Progenitor cell of endocrine pancreas (in vitro differentiated cells): Measurements from ENCODE around the gene MIPOL1. TPM values are rescaled to one million over a fixed set of nuclear protein-coding genes. Genes with fewer than 3 reads are reported as not detected.

Experiments
- DNase-seq: peaks from one replicate; pipeline ENCODE4 v3.0.0; 2021; ENCODE audit warnings: low spot score; ENCODE audit not compliant: unreplicated experiment
- H3K27ac Mint-ChIP-seq: 2 replicates; pipeline ENCODE4 v1.8.0; 2021; ENCODE audit warnings: mild to moderate bottlenecking, moderate library complexity, mixed read lengths
- H3K27me3 Mint-ChIP-seq: 2 replicates; pipeline ENCODE4 v1.8.0; 2021; ENCODE audit warnings: mixed read lengths
- H3K36me3 Mint-ChIP-seq: 2 replicates; pipeline ENCODE4 v1.8.0; 2022; ENCODE audit warnings: mixed read lengths; ENCODE audit not compliant: insufficient read depth
- H3K4me1 Mint-ChIP-seq: 2 replicates; pipeline ENCODE4 v1.8.0; 2021; ENCODE audit warnings: low read depth, mixed read lengths
- H3K4me3 Mint-ChIP-seq: 2 replicates; pipeline ENCODE4 v1.8.0; 2021; ENCODE audit warnings: low read depth, mild to moderate bottlenecking, moderate library complexity, mixed read lengths
- H3K9me3 Mint-ChIP-seq: 2 replicates; pipeline ENCODE4 v1.8.0; 2021; ENCODE audit warnings: low read depth, mixed read lengths
- CTCF ChIP-seq: fragments of 200-600 bp; sonication (generic); IDR thresholded peaks from one replicate; pipeline ENCODE4 v1.5.0; 2021; ENCODE audit warnings: antibody characterized with exemption, mild to moderate bottlenecking; ENCODE audit not compliant: unreplicated experiment
- total RNA-seq: library from RNA; stranded (reverse); gene quantifications from 2 replicates; pipeline ENCODE4 v1.2.1, GENCODE V29; 2021

Gene MIPOL1
- total RNA-seq, 1 donor from 2014 or later, result 25.6 TPM

DNA sequence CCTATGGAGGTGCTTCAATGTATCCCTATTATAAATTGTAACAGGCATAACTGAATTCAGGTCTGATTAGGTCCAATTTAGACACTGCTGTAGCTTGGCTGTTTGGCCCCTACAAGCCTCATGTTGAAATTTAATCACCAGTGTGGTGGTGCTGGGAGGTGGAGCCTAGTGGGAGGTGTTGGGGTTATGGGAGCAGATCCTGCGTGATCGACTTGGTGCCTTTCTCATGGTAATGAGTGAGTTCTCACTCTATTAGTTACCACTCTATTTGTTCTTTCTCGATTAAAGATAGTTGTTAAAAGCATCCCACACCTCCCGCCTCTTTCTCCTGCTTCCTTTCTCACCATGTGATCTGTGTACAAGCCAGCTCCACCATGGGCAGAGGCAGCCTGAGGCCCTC, 275.2 kb downstream of the MIPOL1 start:
- TF ChIP-seq CTCF, result no peak
- DNase-seq, result no peak
- no peaks in the 10 kb centered on the region for H3K27me3 Mint-ChIP-seq
- peaks cover 36% of the 10 kb centered on the region for H3K9me3 Mint-ChIP-seq
- H3K27ac Mint-ChIP-seq, result no peak overlapping the region
- H3K4me3 Mint-ChIP-seq, result no peak overlapping the region
- H3K36me3 Mint-ChIP-seq, result peaks cover 33% of the 10 kb centered on the region
- peaks cover 7% of the 10 kb centered on the region for H3K4me1 Mint-ChIP-seq

GRCh38 chr14:37474191-37474590, 276.5 kb downstream of the MIPOL1 start:
- TF ChIP-seq CTCF, result no peak
- no peak for DNase-seq
- Mint-ChIP-seq H3K9me3 (peaks cover 35% of the 10 kb centered on the region), H3K4me3 (no peak overlapping the region), H3K27ac (no peak overlapping the region), H3K36me3 (peaks cover 30% of the 10 kb centered on the region), H3K4me1 (no peaks in the 10 kb centered on the region), H3K27me3 (no peaks in the 10 kb centered on the region)

- H3K4me1 Mint-ChIP-seq, result no peaks in the 10 kb centered on the region
- H3K27me3 Mint-ChIP-seq, result no peaks in the 10 kb centered on the region
- no peak for DNase-seq
- no peak overlapping the region for H3K27ac Mint-ChIP-seq
- H3K4me3 Mint-ChIP-seq, result no peak overlapping the region
- peaks cover 38% of the 10 kb centered on the region for H3K9me3 Mint-ChIP-seq
- TF ChIP-seq CTCF, result no peak
- peaks cover 28% of the 10 kb centered on the region for H3K36me3 Mint-ChIP-seq
Measured at GRCh38 chr14:37480446-37481290, 282.9 kb downstream of the MIPOL1 start.

DNA sequence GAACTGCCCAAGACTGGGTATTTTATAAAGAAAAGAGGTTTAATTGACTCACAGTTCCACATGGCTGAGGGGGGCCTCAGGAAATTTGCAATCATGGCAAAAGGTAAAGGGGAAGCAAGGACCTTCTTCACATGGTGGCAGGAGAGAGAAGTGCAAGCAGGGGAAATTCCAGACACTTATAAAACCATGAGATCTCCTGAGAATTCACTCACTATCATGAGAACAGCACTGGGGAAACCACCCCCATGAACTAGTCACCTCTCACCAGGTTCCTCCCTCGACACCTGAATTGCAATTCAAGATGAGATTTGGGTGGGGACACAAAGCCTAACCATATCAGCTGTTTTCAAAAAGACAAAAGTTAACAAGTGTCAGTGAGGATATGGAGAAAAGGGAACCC, 284.7 kb downstream of the MIPOL1 start:
- H3K4me3 Mint-ChIP-seq, result no peak overlapping the region
- no peaks in the 10 kb centered on the region for H3K27me3 Mint-ChIP-seq
- TF ChIP-seq CTCF, result no peak
- H3K27ac Mint-ChIP-seq, result no peak overlapping the region
- H3K9me3 Mint-ChIP-seq, result peaks cover 46% of the 10 kb centered on the region
- H3K36me3 Mint-ChIP-seq, result peaks cover 26% of the 10 kb centered on the region
- DNase-seq, result no peak
- no peaks in the 10 kb centered on the region for H3K4me1 Mint-ChIP-seq

GRCh38 chr14:37483672-37484071, 285.9 kb downstream of the MIPOL1 start:
- peaks cover 45% of the 10 kb centered on the region for H3K9me3 Mint-ChIP-seq
- peaks cover 21% of the 10 kb centered on the region for H3K36me3 Mint-ChIP-seq
- no peaks in the 10 kb centered on the region for H3K27me3 Mint-ChIP-seq
- H3K27ac Mint-ChIP-seq, result no peak overlapping the region
- no peak for DNase-seq
- peaks cover 2% of the 10 kb centered on the region for H3K4me1 Mint-ChIP-seq
- TF ChIP-seq CTCF, result no peak
- H3K4me3 Mint-ChIP-seq, result no peak overlapping the region
